GM12864 (cell line): ENCODE data around the gene MAMDC2.

Source experiments
- DNase-seq: peaks from one replicate; pipeline ENCODE4 v3.0.0-alpha.2; 2011; ENCODE audit warnings: low read depth
- H3K4me3 ChIP-seq: 2 replicates; pipeline ENCODE4 v1.5.1; 2011; ENCODE audit warnings: mild to moderate bottlenecking, low read depth, low read length, control low read depth
- CTCF ChIP-seq: IDR thresholded peaks from 2 replicates; pipeline ENCODE4 v1.5.1; 2011; ENCODE audit warnings: low read depth, mild to moderate bottlenecking, moderate library complexity, low read length, control low read depth, inconsistent platforms; ENCODE audit errors: missing control alignments

The MAMDC2 gene

GRCh38 chr9:70043689-70044489 lies at the start of gene MAMDC2:
TSS of gene MAMDC2 (plus strand) at chr9:70043848. CDS start at chr9:70044198, 350 bp downstream.
- H3K4me3 ChIP-seq, result no peak within 1 kb of the TSS
- no peak for TF ChIP-seq CTCF
- DNase-seq, result no peak

DNA sequence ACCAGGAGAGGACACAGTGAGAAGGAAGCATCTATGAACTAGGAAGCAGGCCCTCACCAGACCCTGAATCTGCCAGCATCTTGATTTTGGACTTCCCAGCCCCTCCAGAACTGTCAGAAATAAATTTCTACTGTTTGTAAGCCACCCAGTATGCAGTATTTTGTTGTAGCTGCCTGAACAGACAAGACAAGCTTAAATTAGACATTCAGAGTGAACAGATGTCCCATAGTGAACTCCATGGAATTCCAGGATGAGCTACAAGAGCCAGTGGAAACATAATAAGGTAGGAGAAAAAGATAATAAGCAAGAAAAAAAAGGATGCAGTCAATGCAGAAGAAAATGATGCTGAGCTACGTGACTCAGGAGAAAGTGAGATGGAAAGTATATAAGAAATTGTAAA lies 47.8 kb upstream of the MAMDC2 start:
- no peak overlapping the region for H3K4me3 ChIP-seq
- no peak for DNase-seq
- TF ChIP-seq CTCF, result no peak

- DNase-seq, result no peak
- TF ChIP-seq CTCF, result no peak
- no peak overlapping the region for H3K4me3 ChIP-seq
Measured at GRCh38 chr9:69996967-69997366, 46.7 kb upstream of the MAMDC2 start.

DNA sequence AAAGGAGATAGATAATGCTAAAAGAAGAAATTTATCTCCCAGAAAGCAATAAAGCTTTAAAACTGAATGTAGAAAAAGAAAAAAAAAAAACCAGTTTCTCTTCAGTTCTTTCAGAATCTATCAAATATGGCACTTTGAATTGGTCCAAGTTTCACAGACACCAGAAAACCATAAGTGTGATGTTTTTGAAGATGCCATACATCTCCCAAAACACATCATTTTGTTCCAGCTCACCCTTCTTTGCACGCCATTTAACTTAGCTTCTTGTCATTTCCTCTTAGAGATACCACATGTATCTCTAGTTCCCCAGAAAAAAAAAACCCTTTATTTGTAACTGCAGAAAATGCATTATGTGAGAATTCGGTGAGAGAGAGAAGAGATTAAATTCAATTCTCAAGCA lies 46.1 kb upstream of the MAMDC2 start:
- DNase-seq, result no peak
- H3K4me3 ChIP-seq, result no peak overlapping the region
- TF ChIP-seq CTCF, result no peak

- H3K4me3 ChIP-seq, result no peak overlapping the region
- no peak for DNase-seq
- TF ChIP-seq CTCF, result no peak
Measured at GRCh38 chr9:69999315-69999714, 44.3 kb upstream of the MAMDC2 start.

DNA sequence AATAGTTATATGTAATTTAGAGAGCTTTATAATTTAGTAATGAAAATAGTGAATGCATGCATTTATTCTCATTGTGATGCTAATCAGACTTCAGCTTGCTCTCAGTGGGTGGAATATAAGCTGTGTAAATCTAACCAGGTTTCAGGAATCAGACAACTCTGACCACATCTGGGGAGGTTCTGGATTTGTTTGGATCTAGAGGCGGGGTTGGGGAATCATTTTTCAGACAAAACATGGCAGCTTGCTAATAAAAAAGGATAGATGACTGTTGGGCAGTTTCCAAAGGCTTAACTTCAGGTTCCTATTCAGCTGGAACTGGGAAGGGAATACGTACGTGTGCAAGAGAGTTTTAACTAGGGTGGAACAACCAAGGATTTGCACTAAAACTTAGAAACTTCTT lies 43.2 kb upstream of the MAMDC2 start:
- TF ChIP-seq CTCF, result no peak
- DNase-seq, result no peak
- H3K4me3 ChIP-seq, result no peak overlapping the region
